DMS153 (cell line): ENCODE data around the gene RABL6.

Source experiments
- DNase-seq: peaks from one replicate; lab custom pipeline; 2025; lab: John Stamatoyannopoulos, UW

RABL6 gene

DNA sequence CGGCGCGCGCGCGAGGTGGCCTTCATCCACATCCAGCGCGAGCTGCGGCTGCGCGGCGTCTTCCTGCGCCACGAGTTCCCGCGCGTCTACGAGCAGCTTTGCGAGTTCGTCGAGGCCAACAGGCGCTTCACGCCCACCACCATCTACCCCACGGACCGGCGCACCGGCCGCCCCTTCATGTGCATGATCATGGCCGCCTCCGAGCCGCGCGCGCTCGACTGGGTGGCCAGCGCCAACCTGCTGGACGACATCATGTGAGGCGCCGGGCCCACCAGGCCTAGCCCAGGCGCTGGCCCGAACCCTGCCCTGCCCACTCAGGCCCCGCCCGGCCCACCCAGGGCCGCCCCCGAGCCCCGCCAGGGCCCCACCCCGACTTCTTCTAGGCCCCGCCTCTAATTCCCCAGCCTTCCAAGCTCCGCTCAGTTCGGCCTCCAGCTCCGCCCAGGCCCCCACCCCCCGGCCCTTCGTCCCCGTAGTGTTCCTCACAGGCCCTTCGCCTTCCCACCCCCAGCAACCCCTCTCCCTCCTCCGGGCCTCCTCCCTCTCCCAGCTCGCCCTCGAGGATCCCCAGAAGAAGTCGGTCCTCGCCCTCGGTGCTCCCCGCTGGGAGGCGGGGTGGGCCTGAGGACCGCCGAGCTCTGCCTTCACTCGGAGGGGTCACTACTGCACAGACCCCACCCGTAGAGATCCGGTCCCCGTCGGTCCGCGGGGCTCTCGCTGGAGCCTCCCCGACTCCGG, 39.5 kb downstream of the RABL6 start:
- no peak for DNase-seq

DNA sequence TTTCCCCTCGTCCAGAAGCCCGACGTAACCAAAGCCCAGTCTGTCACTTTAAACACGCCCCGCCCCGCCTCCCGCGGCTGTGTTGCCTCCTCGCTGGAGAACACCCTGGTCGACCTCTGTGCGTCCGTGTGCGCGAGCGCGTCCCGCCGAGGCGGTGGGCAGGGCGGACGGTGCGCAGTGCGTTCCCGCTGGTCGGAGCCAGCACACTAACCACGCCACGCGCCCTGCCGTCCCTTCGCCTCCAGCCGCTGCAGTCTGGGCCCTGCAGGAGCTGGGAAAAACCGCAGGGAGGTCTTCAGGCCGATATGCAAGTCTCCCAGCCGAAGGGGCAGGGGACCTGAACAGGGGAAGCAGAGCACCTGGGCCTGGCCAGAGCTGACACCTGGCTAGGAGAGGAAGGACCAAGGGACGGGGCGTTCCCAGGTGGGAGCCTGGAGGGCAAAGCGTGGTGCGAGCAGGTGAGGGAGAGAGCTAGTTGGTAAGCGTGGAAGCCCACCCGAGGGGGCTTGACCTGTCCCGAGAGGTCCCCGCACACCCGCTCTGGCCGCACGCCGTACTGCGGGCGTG, 40.2 kb downstream of the RABL6 start:
- DNase-seq: peak; percentile 65

DNA sequence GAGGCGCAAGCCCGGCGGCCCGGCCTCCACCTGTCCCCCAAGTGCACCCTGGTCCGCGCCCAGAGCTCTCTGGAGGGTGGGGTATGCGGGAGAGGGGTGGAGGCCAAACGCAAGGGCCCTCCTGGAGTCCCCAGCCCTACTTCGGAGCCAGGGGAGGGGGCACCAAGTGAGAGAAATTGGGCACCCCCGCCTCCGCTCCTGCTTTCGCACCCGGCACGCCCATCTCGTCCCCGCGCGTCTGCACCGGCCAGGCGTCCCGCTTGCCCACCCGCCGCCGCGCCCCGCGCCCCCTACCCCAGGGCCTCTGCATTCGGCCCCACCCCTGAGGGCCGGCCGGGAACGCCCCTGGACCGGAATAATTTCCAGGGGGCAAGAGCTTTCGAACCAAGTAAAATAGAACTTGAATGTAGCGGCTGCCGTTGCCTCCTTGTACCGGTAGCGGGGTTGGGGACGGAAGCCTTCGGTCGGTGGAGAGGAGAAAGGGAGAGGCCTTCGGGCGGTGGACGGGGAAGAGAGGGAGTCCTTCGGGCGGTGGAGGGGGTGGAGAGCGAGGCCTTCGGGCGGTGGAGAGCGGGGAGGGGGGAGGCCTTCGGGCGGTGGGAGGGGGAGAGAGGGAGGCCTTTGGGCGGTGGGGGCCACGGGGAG, 40.8 kb downstream of the RABL6 start:
- no peak for DNase-seq

DNA sequence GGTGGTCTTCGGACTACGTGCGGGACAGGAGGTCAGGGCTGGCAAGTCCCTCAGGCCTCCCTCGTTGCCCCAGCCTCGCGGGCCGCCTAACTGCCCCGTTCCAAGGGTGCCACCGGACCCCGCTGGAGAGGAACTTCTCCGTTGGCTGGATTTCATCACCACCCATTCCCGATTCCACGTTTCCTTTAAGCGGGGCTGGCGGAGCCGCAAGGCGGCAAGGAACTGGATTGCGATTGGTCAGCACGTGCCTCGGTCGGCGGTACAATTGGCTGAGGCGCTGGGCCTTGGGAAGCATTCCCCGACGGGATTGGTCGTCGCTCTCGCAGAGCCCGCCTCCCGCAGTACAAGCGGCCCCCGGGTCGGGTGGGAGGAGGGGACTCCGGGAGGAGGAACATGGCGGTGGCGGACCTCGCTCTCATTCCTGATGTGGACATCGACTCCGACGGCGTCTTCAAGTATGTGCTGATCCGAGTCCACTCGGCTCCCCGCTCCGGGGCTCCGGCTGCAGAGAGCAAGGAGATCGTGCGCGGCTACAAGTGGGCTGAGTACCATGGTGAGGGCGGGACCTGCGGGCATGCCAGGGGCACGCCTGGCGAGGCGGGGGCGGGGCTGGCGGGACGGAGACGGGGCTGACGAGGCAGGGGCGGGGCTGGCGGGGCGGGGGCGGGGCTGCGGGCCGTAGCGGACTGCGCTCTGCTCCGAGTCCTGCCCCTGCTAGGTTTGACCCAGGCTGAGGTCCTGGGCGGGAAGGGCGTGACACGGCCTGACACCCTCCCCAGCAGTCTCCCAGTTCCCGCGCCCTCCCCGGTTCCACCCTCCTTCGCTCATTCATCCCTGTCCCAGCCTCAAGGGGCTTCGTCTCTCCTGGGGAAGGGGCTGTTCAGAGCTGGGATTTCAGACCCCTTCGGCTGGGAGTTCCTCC, 41.6 kb downstream of the RABL6 start, which contains the start of gene PHPT1:
Gene PHPT1, plus strand, starts transcription at position 372 of the 922 bp plus-strand sequence. Its CDS starts 22 bp downstream, at position 394.
- DNase-seq: peak; percentile 99

DNA sequence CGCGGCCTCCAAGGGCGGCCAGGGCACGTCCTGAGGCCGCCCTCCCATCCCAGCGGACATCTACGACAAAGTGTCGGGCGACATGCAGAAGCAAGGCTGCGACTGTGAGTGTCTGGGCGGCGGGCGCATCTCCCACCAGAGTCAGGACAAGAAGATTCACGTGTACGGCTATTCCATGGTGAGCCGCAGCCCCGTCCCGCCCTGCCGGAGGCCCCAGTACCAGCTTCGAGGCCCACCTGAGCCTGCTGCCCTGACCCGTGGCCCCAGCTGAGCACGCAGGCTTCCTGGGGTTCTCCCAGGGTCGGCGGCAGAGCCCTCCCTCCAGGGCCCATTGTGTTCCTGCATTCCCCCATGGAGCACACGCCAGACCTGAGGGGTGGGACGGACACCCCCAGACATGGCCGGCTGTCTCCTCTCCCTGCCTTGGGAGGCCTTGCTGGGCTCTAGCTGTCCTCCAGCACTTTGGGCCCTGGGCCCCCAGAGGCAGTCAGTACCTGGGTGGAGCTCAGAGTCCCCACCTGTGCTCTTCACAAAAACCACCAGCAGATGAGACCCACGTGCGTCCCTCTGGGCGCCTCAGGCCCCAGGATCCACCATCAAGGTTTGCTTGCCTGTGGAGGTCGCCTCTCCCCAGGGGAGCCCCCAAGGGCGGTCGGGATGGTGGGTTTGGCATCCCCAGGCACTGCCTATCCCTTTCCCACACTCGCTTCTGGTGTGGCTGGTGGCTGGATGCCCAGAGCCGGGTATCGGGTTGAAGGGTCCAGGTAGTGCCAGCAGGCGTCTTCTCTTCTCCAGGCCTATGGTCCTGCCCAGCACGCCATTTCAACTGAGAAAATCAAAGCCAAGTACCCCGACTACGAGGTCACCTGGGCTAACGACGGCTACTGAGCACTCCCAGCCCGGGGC, 42.5 kb downstream of the RABL6 start:
- no peak for DNase-seq

DNA sequence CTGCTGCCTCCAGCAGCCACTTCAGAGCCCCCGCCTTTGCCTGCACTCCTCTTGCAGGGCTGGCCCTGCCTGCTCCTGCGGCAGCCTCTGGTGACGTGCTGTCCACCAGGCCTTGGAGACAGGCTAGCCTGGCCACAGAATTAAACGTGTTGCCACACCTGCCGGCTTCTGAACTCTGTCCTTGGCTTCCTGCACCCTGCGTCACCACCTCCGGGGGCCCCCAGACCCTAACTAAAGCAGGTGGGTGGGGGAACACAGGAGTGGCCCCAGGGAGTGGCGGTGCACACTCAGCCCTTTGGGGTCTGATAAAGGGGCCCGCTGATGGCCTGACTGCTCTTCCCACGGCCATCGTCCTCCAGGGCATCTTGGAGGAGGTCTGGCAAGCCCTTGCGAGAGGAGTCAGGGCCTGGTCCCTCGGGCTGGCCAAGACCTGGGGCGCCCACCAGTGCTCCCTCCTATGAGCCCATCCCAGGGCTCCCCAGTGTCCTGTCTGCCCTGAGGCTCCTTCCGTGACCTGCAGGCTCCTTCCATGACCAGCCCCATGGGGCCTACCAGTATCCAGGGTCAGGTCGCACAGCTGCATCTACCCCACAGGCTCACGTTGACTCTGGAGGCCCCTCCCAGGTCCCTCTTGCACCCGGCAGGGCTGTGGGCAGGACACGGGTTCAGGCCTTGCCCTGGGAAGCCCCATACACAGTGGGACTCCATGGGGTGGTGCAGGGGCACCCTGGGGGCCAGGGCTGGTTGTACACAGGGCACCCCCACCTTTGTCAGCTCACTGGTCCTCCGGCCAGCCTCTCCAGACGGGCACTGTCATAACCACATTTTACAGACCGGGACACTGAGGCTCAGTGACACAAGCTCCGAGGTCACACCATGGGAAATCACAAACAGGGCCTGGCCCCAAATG, 43.4 kb downstream of the RABL6 start:
- no peak for DNase-seq

DNA sequence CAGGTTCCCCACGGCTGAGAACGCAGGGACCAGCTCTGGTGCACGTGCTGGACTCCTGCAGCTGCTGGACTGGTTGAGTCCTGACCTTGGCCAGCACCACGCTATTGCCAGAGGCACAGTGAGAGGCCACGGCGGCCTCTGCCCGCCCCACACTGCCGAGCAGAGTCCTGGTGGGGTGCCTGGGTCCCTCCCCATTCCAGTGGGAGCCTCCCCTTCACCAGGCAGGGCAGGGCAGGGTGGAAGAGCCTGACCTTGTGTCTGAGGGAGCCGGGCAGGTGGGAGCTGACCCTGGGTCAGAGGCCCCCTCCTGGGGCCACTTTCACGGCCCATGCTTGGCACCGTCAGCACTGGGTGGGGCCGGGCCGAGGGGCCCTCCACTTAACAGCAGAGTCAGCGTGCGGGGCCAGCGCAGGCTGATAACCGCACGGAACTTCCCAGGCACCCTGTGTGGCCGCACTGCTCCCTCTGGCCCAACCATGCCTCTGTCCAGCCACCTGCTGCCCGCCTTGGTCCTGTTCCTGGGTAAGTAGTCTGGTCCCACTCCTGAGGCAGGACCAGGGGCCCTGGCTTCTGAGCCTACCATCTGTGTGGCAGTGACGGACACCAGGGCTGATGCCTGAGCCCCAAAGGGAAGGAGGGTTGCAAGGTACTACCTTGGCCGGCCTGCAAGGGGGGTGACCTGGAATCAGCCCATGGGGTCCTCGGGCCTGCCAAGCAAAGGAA, 44.4 kb downstream of the RABL6 start, which contains the start of gene MAMDC4:
Gene MAMDC4, plus strand, starts transcription at position 406 of the 723 bp plus-strand sequence. Its CDS starts 71 bp downstream, at position 477.
- DNase-seq: no peak

DNA sequence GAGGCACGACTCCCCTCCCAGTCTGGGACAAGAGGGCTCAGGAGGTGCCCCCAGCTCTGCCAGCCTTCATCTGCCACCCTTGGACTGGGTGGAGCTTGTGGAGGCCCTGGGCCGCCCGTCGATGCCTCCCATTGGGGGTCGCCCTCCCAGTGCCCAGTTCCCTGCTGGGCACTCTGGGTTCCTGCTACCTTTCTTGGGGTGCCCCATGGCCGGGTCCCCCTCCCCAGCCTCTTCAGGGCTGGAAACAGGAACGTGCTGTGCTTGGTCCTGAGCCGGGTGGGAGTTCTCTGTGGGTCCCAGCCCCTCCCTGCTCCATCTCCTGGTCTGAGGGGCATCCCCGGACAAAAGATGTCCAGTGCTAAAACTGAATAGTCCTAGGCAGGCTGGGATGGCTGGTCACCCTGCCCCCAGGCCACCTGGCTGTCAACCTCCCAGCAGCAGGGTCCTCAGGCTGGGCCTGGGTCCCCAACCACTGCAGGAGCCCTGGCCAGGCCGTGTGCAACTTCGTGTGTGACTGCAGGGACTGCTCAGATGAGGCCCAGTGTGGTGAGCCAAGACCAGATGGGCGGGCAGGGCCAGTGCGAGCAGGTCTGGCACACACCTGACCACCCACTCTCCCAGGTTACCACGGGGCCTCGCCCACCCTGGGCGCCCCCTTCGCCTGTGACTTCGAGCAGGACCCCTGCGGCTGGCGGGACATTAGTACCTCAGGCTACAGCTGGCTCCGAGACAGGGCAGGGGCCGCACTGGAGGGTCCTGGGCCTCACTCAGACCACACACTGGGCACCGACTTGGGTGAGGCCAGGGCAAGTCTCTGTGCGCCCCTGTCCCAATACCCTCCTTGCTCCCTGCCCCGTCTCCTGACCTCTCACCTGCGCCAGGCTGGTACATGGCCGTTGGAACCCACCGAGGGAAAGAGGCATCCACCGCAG, 45.2 kb downstream of the RABL6 start:
- DNase-seq: no peak

DNA sequence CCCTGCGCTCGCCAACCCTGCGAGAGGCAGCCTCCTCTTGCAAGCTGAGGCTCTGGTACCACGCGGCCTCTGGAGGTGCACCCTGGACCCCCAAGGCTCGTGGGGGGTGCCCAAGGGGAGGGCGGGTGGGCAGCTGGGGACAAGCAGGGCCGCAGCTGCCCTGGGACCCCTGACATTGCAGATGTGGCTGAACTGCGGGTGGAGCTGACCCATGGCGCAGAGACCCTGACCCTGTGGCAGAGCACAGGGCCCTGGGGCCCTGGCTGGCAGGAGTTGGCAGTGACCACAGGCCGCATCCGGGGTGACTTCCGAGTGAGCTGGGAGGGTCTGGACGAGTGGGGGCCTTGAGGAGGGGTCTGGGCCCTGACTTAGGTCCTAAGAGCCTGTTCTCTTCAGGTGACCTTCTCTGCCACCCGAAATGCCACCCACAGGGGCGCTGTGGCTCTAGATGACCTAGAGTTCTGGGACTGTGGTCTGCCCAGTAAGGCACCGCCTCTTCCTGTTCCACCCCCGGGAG, 45.9 kb downstream of the RABL6 start:
- no peak for DNase-seq

DNA sequence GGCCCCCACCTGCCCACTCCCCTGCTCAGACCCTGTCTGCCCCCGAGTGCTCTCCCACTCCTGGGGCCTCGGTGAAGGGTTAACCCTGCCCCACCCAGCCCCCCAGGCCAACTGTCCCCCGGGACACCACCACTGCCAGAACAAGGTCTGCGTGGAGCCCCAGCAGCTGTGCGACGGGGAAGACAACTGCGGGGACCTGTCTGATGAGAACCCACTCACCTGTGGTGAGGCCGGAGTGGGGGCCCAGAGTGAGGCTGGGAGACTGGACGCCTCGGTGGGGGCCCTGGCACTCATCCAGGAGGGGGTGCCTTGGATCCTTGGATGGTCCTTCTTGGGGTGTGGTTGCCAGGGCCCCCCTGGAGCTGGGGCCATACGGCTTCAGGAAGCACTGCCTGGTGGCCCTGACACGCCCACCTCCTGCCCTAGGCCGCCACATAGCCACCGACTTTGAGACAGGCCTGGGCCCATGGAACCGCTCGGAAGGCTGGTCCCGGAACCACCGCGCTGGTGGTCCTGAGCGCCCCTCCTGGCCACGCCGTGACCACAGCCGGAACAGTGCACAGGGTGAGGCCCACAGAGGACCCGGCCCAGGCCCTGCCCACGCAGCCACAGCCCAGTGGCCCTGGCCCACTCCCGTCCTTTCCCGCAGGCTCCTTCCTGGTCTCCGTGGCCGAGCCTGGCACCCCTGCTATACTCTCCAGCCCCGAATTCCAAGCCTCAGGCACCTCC, 46.5 kb downstream of the RABL6 start:
- DNase-seq: no peak

DNA sequence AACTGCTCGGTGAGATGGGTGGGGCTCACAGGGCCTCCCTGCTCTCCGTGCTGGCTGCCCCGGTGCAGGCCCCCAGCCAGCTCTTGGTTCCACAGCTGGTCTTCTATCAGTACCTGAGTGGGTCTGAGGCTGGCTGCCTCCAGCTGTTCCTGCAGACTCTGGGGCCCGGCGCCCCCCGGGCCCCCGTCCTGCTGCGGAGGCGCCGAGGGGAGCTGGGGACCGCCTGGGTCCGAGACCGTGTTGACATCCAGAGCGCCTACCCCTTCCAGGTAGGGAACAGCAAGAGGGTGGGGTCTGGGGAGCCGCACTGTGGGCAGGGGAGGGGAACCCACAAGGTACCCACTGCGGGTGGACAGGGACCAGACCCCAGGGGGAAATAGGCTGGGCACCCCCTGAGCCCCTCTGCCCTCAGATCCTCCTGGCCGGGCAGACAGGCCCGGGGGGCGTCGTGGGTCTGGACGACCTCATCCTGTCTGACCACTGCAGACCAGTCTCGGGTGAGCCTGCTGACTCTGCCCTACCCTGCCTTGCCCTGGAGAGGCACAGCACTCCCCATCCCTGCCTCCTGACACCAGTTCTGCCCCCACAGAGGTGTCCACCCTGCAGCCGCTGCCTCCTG, 47.2 kb downstream of the RABL6 start:
- DNase-seq: no peak

DNA sequence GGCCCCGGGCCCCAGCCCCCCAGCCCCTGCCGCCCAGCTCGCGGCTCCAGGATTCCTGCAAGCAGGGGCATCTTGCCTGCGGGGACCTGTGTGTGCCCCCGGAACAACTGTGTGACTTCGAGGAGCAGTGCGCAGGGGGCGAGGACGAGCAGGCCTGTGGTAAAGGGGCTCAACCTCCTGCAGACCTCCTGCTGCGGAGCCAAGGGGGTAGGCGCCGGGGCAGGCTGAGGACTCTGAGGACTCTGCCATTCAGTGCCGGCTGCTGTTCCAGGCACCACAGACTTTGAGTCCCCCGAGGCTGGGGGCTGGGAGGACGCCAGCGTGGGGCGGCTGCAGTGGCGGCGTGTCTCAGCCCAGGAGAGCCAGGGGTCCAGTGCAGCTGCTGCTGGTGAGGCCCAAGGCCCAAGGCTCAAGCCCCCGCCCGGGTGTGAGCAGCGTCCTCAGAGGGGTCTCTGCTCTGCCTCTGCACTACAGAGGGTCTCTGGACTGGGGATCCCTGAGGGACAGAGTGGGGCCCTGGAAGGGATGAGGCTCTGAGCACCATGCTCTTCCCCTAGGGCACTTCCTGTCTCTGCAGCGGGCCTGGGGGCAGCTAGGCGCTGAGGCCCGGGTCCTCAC, 47.8 kb downstream of the RABL6 start:
- no peak for DNase-seq

DNA sequence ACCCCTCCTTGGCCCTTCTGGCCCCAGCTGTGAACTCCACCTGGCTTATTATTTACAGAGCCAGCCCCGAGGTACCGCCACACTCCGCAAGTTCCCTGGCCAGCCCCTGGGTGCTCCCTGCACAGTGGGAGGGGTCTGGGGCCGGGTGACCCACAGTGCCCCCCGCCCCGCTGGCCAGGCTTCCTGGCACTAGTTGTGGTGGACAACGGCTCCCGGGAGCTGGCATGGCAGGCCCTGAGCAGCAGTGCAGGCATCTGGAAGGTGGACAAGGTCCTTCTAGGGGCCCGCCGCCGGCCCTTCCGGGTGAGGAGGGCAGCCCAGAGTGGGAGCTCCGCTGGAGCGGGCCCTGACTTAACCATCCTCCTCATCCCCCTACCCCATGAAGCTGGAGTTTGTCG, 48.3 kb downstream of the RABL6 start:
- DNase-seq: no peak

DNA sequence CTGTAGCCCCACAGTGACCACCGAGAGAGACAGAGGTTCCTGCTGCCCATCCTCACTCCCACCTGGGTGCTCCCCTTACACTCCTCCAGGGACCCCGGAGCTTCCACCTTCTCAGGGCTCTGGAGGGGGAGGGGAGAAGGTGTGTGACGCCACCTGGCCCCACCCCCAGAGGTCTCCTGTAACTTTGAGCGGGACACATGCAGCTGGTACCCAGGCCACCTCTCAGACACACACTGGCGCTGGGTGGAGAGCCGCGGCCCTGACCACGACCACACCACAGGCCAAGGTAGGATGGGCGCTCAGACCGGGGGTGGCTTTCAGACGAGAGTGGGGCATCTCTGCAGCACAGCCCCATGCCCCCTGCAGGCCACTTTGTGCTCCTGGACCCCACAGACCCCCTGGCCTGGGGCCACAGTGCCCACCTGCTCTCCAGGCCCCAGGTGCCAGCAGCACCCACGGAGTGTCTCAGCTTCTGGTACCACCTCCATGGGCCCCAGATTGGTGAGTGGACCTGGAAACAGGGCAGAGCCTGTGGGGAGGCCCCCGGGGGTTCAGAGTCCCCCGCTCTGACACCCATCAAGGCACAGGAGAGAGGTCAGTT, 48.9 kb downstream of the RABL6 start:
- no peak for DNase-seq

DNA sequence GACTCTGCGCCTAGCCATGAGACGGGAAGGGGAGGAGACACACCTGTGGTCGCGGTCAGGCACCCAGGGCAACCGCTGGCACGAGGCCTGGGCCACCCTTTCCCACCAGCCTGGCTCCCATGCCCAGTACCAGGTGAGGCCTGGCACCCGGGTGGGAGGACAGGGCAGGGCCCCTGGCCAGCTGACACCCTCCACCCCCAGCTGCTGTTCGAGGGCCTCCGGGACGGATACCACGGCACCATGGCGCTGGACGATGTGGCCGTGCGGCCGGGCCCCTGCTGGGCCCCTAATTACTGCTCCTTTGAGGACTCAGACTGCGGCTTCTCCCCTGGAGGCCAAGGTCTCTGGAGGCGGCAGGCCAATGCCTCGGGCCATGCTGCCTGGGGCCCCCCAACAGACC, 49.4 kb downstream of the RABL6 start:
- no peak for DNase-seq
